Right cardiac atrium (tissue), 5 donors: ENCODE results near the gene CNGA2. TPM values are rescaled to one million over a fixed set of nuclear protein-coding genes. Genes with fewer than 3 reads are reported as not detected.

Source experiments
- ATAC-seq, 2 donors: fragments of 200-7000 bp; cut with Tn5 transposase; one replicate each; pipeline versions ENCODE4 v1.8.0 to v1.9.1; 2020; ENCODE audit warnings: moderate library complexity in 2 of 2, mild to moderate bottlenecking in 1 of 2
- DNase-seq, 3 donors: peaks; one replicate each; pipeline ENCODE4 v3.0.0-alpha.2; 2020
- H3K27ac ChIP-seq: one replicate; pipeline ENCODE4 v1.5.1; 2013; ENCODE audit warnings: mild to moderate bottlenecking, low read length, control low read depth, moderate library complexity
- H3K27me3 ChIP-seq: one replicate; pipeline ENCODE4 v1.6.1; 2013; ENCODE audit not compliant: control insufficient read depth, insufficient read depth
- H3K4me1 ChIP-seq: one replicate; pipeline ENCODE4 v1.6.1; 2013; ENCODE audit warnings: low read length; ENCODE audit not compliant: control insufficient read depth, insufficient read depth
- H3K4me3 ChIP-seq: one replicate; pipeline ENCODE4 v1.5.1; 2013; ENCODE audit warnings: low read length, control low read depth
- H3K9me3 ChIP-seq: one replicate; pipeline ENCODE4 v1.6.1; 2013; ENCODE audit warnings: low read length; ENCODE audit not compliant: control insufficient read depth
- WGBS: extraction: QIAGEN DNeasy Blood & Tissue Kit; methylation state at CpG from one replicate; pipeline ENCODE4 v1.1.7; 2013; 5-methylcytosine and 5-hydroxymethylcytosine counted together
- intact Hi-C, 4 donors: fragments of 100-400 bp; cut with DNase I; formaldehyde crosslinking; loops; one replicate each; pipeline versions ENCODE4 v1.11.0 to v1.14.0; 2022 to 2023
- polyA plus RNA-seq: library from polyadenylated mRNA; stranded (reverse); fragments of 200-250 nt; gene quantifications from one replicate; pipeline ENCODE4 v1.2.3, GENCODE V29; 2013
- total RNA-seq, 4 donors: library from RNA; stranded (reverse); fragmentation: NEBNext Ultra II Directional; extraction: Animal tissue kit (Norgen Biotek cat#: 25700); gene quantifications; one replicate each; pipeline ENCODE4 v1.2.1, GENCODE V29; 2021
- donor health status: healthy with polysubstance abuse.
- donor health status: DM: no; HTN: yes; CAD: no.
- donor health status: DM: no; HTN: no; CAD: no.
- donor health status: DM: no; HTN: yes; CAD: no; lungs with severe emphysema.
- donor health status: DM: yes; HTN: yes; CAD: no.

CNGA2 gene
- total and polyA plus RNA-seq, 5 donors: not detected

DNA sequence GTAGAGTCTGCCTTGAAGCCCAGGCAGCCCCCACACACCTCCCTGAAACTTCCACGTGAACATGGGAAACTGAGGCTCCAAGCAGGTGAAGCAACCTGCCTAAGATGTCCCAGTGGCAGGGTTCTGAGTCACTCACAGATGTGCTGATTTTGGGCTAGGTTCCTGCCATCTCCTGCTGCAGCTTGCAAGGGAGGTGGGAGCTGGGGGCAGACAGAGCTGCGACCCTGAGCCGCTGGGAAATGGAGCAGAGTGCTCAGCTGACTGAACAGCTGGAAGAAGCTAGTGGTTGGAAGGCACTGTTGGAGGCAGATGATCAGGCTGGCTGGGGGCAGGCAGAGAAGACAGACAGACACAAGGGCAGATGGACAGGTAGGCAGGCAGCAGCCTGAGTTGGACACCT lies 22.3 kb upstream of the CNGA2 start:
- Histone ChIP-seq H3K27me3 (no peaks in the 10 kb centered on the region), H3K9me3 (no peaks in the 10 kb centered on the region), H3K4me1 (no peaks in the 10 kb centered on the region), H3K27ac (no peak overlapping the region), H3K4me3 (no peak overlapping the region)
- no peak for DNase-seq
- 37% methylated on average over 3 of the region's 3 CpGs for WGBS
- no peak for ATAC-seq
- intact Hi-C loops: no loop called here

DNA sequence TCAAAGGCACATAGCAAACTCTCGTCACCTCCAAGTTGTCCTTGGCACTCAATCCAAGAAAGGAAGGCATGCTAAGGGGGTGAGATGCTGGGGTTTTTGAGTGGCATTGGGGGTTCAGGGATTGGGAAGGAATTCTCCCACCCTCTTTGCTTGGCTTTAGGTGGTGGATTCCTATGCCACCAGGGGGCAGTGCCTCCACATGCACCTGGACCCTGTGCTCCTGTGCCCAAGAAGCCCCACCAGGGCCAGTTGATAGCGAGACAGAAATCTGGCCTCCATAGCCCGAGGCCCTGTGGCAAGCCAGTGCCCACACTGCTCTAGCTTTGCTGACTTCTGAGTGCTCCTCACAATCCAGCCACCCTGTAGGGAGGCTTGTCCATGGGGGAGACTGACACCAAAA lies 20.7 kb upstream of the CNGA2 start:
- Histone ChIP-seq H3K4me3 (no peak overlapping the region), H3K4me1 (no peaks in the 10 kb centered on the region)
- intact Hi-C loops: no loop called here

DNA sequence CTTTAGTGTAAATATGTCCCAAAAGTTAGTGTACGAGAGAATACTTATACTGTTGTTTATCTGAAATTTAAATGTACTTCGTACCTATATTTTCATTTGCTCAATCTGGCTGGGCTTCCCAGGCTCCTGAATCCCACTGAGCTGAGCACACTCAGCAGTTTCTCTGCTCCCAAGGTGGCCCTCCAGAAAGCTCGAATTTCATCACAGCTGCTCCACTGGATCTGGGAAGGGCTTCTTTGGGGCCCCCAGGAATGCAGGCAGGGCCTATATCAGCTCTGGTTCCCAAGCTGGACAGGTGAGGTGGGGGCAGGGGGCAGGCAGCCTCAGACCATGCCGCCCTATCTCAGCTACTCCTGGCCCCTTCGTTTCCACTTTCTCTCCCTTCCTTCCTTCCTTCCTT lies 20.2 kb upstream of the CNGA2 start:
- no peaks in the 10 kb centered on the region for H3K4me1 ChIP-seq

More for the DNA sequence above, 20.7 kb upstream of the CNGA2 start:
- Histone ChIP-seq H3K27ac (no peak overlapping the region), H3K9me3 (no peaks in the 10 kb centered on the region), H3K27me3 (no peaks in the 10 kb centered on the region)
- ATAC-seq: peak in 1 of 2 donors; percentile 45
- WGBS: 56% methylated on average over 3 of the region's 3 CpGs
- DNase-seq: peak in 1 of 3 donors; percentile 55

DNA sequence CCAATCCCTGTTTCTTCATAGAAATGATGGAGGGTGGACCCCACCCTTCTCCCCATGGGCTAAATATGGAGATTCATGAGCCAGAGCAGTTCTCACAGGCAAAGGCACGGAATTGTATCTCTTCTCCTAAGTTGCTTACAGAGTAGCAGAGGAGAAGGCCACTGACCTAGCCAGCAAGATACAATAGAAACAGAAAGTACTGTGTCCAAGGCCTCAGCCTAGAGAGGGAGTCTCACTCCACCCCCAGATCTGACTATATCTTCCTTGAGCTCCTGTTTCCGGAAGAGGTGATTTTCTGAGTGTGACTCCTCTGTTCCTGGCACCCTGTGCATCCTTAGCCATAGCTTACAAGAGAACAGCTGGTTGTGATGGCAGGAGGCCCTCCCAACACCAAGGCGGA lies 18.8 kb upstream of the CNGA2 start, which contains the start of gene FATE1:
Gene FATE1, plus strand, starts transcription at position 284 of the 400 bp plus-strand sequence. Its CDS starts 85 bp downstream, at position 369.
- Histone ChIP-seq H3K4me3 (no peak within 1 kb of the TSS), H3K27ac (no peak within 1 kb of the TSS), H3K27me3 (no peaks in the 10 kb centered on the region), H3K4me1 (no peaks in the 10 kb centered on the region), H3K9me3 (no peaks in the 10 kb centered on the region)
- intact Hi-C loops: no loop called here
- DNase-seq: no peak
- peak in 1 of 2 donors; percentile 48 for ATAC-seq
- WGBS: 66% methylated on average over 3 of the region's 3 CpGs

More for the DNA sequence above, 20.2 kb upstream of the CNGA2 start:
- no peaks in the 10 kb centered on the region for H3K9me3 ChIP-seq
- DNase-seq (no peak), ATAC-seq (no peak)
- no peak overlapping the region for H3K4me3 ChIP-seq
- H3K27me3 ChIP-seq: no peaks in the 10 kb centered on the region
- WGBS: 60% methylated on average over 5 of the region's 5 CpGs
- intact Hi-C loops: no loop called here
- no peak overlapping the region for H3K27ac ChIP-seq

DNA sequence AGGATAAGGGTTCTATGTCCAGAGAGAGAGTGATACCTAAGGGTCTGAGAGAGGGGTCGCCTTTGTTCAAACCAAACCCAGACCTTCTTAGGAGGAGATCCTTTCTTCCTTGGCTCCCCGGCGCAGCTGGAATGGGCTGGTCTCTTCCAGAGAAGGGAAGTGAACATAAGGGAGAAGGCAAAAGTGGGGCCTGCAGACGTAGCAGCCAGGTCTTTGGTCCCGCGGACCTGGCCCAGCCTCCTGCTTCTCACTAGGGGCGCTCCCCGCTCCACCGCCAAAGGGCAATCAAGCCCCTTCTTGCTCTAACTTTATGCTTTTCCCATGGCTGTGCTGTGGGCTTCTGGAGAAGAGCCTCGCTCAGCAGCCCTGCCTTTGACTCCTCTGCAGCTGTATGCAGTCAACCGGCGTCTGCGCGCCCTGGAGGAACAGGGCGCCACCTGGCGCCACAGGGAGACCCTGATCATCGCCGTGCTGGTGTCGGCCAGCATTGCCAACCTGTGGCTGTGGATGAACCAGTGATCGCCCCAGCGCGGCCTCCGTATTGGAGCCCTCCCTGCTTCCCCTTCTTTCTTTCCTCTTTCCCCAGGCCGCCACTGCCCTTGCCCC lies 12.2 kb upstream of the CNGA2 start:
- 50% methylated on average over 24 of the region's 24 CpGs for WGBS
- H3K4me3 ChIP-seq: no peak overlapping the region
- DNase-seq: peak in 2 of 3 donors; percentile 59 to 63
- H3K9me3 ChIP-seq: no peaks in the 10 kb centered on the region
- H3K27me3 ChIP-seq: no peaks in the 10 kb centered on the region
- H3K4me1 ChIP-seq: no peaks in the 10 kb centered on the region
- no peak for ATAC-seq
- H3K27ac ChIP-seq: no peak overlapping the region
- intact Hi-C loops: no loop called here

DNA sequence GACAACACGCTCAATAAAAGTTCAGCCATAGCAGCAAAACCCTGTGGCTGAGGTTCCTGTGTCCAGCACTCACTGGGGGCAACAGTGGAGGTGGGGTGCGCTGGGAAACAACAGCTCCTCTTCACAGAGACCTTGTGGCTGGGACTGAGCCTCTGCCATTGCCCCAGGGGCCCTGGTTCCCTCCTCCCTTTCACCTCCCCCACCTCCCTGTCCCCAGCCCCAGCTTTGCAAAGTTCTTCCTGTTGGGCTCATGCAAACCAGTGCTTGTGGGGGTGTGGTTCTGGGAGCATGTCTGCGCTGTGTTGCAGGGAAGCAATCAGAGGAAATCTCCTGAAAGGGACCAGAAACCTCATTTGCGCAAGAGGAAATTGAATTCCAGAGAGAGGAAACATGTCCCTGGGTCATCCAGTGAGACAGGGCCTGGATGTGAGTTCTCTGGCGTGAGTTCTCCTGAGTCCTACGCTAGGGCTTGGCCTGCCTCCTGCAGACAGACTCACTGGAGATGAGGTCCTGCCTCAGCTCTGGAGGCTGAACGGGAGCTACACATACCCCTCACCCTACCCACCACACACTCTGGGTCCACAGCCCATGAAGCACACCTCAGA lies 11.3 kb upstream of the CNGA2 start:
- no peaks in the 10 kb centered on the region for H3K27me3 ChIP-seq
- H3K9me3 ChIP-seq: no peaks in the 10 kb centered on the region
- H3K4me3 ChIP-seq: no peak overlapping the region
- ATAC-seq: peak in 1 of 2 donors; percentile 76
- H3K27ac ChIP-seq: no peak overlapping the region
- DNase-seq: no peak
- no peaks in the 10 kb centered on the region for H3K4me1 ChIP-seq
- 64% methylated on average over 7 of the region's 7 CpGs for WGBS
- intact Hi-C loops: no loop called here

DNA sequence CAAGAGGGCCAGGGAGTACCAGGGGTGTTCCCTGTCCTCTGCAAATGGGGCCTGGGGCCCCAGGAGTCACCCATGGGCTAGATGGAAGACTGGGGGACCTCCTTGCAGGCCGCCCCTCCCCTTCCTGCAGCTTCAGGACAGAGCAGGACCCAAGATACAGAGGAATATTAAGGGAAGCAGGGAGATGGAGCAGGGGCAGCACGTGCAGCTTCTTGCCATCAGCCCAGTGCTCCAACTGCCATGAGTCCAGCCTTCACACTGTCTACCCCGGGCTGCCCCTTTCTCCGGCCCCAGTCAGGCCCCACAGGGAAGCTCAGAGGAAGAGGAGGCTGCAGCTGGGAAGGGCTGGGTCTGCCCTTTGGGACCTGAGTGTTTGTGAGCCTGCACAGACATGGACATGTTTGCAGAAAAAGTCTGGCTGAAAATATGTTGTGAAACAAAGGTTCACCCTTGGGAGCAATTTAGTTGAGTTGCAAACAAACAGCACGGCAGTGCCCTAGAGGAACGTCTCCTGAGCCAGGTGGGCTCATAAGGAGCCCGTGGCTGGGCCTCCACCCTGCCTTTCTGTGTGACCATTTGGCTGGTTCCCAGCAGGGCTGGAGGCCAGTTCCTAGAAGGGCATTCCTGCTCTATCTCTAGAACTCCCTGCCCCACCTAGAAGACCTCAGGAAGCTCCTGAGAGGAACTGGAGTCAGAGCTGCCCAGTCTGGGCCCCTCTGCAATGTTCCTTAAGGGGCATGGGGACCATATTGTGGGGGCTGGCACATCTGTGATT lies 9.8 kb upstream of the CNGA2 start:
- Histone ChIP-seq H3K27me3 (no peaks in the 10 kb centered on the region), H3K9me3 (no peaks in the 10 kb centered on the region), H3K4me3 (no peak overlapping the region), H3K4me1 (no peaks in the 10 kb centered on the region), H3K27ac (peak overlapping the region; percentile 2)
- ATAC-seq (peak in 1 of 2 donors; percentile 17), DNase-seq (peak in 1 of 3 donors; percentile 57)
- intact Hi-C loops: no loop called here
- WGBS: 45% methylated on average over 7 of the region's 7 CpGs

DNA sequence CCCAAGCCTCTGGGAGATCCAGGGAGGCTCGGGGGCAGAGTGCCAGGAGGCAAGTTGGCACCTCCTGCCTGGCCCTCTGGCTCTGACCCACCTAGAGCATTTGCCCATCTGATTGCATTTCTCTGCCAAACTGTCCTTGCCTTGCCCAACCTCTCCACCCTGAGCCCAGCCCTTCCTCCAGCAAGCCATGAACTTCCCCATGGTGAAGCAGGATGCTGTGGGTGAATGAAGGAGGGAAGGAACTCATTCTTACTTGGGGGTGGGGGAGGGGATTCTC lies 9.3 kb upstream of the CNGA2 start:
- no peak for DNase-seq
- Histone ChIP-seq H3K4me1 (no peaks in the 10 kb centered on the region), H3K27ac (no peak overlapping the region), H3K4me3 (no peak overlapping the region), H3K27me3 (no peaks in the 10 kb centered on the region), H3K9me3 (no peaks in the 10 kb centered on the region)
- ATAC-seq: no peak
- 44% methylated on average over 1 of the region's 1 CpG for WGBS
- intact Hi-C loops: no loop called here

DNA sequence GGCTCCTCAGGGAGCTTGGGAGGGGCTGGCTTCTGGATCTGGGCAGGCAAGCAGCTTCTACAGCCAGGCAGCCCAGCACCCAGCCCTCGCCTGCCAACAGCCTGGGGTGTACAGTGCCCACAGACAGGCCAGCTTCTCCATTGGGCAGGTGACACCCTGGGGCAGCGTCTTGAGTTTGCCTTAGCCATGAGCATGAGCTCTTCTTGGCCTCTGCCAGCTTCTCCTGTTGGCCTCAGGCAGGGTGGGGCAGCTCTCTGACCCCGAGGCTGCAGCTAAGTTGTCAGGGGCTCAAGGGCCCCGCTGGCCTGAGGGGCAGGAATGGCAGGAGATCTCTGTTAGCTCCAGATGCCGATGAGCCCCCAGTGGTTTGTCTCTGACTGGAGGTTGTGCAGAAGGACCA lies 7.8 kb upstream of the CNGA2 start:
- WGBS: 87% methylated on average over 5 of the region's 5 CpGs

DNA sequence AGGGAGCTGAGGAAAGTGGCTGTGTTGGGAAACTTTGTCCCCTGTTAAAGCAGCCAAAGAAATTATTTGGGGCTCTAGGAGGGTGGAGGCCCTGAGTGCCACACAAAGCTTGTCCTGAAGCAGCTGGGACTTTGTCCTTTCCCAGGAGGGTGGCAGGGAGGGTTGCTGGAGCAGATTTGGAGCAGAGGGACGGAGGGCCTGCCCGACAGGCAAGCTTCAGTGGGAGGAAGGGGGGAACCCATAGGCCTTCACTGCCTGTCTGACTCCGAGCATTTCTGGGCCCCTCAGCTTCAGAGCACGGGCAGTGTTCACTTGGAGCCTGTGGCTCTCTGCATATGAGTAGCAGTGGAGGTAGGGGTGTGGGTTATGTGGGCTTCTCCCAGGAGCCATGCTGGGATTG lies 7.2 kb upstream of the CNGA2 start:
- 89% methylated on average over 4 of the region's 4 CpGs for WGBS
- no peak for ATAC-seq

More for the DNA sequence above, 7.8 kb upstream of the CNGA2 start:
- DNase-seq (no peak), ATAC-seq (no peak)
- no peaks in the 10 kb centered on the region for H3K9me3 ChIP-seq
- intact Hi-C loops: no loop called here
- H3K4me1 ChIP-seq: no peaks in the 10 kb centered on the region
- no peak overlapping the region for H3K27ac ChIP-seq
- no peak overlapping the region for H3K4me3 ChIP-seq
- no peaks in the 10 kb centered on the region for H3K27me3 ChIP-seq

DNA sequence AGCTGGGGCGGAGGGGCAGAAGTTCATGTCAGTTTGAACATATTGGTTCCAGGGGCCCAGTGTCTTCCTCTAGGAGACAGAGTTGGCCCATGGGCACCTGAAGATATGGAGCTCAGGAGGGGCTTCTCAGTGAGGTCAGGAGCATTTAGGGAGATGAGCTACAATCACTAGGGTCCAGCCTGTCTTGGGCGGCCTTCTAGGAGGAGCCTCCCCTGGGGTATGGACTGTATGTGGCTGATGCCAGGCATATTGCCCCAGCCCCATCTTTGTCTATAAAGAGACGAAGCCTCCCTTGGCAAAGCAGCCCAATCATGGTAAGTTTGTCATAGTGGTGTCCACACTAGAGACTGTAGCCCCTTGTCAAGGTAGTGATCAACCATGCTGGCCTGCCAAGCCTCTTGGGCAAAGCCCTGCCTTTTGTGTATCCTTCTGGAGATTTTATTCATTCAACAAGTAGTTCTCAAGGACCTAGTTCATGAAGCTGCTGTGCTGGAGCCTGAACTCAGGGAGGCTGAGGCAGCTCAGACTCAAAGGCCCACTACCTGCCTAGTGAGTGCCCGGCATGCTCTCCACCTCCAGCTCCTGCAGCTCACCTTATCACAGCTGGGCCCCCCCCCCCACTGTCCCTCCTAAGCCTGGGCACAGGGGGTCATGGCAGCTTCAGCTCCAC lies 5.4 kb upstream of the CNGA2 start:
- Histone ChIP-seq H3K27me3 (no peaks in the 10 kb centered on the region), H3K27ac (no peak overlapping the region), H3K4me3 (no peak overlapping the region), H3K4me1 (no peaks in the 10 kb centered on the region), H3K9me3 (no peaks in the 10 kb centered on the region)
- WGBS: 91% methylated on average over 4 of the region's 4 CpGs
- intact Hi-C loops: no loop called here
- DNase-seq: no peak
- ATAC-seq: no peak

More for the DNA sequence above, 7.2 kb upstream of the CNGA2 start:
- Histone ChIP-seq H3K4me3 (no peak overlapping the region), H3K27ac (no peak overlapping the region), H3K27me3 (no peaks in the 10 kb centered on the region), H3K9me3 (no peaks in the 10 kb centered on the region), H3K4me1 (no peaks in the 10 kb centered on the region)
- intact Hi-C loops: no loop called here
- DNase-seq: no peak
